Thymus (tissue), 11 donors: Measurements from ENCODE around the gene DNAAF3. TPM values are rescaled to one million over a fixed set of nuclear protein-coding genes. Genes with fewer than 3 reads are reported as not detected.

Experiments used
- DNase-seq, 9 donors: peaks; one replicate each; pipeline ENCODE4 v3.0.0-alpha.2; 2013; ENCODE audit warnings: low spot score in 9 of 9, low read depth in 6 of 9, missing footprints in 1 of 9
- H3K27ac ChIP-seq, 2 donors: one replicate each; pipeline ENCODE4 v1.5.1; 2013; ENCODE audit warnings: control low read depth in 1 of 2, low read depth in 1 of 2, low read length in 1 of 2, mild to moderate bottlenecking in 1 of 2, moderate library complexity in 1 of 2
- H3K27me3 ChIP-seq, 2 donors: one replicate each; pipeline ENCODE4 v1.5.1; 2013; ENCODE audit warnings: low read length in 1 of 2; ENCODE audit not compliant: control insufficient read depth in 2 of 2, insufficient read depth in 1 of 2
- H3K36me3 ChIP-seq, 2 donors: one replicate each; pipeline ENCODE4 v1.5.1; 2013; ENCODE audit warnings: low read length in 1 of 2, mild to moderate bottlenecking in 1 of 2, moderate library complexity in 1 of 2; ENCODE audit not compliant: control insufficient read depth in 2 of 2, insufficient read depth in 2 of 2
- H3K4me1 ChIP-seq, 2 donors: one replicate each; pipeline ENCODE4 v1.5.1; 2013; ENCODE audit warnings: low read length in 2 of 2; ENCODE audit not compliant: control insufficient read depth in 2 of 2, insufficient read depth in 2 of 2
- H3K4me3 ChIP-seq, 2 donors: one replicate each; pipeline ENCODE4 v1.5.1; 2013; ENCODE audit warnings: low read length in 2 of 2, control low read depth in 1 of 2, mild to moderate bottlenecking in 1 of 2
- H3K9me3 ChIP-seq, 2 donors: one replicate each; pipeline ENCODE4 v1.5.1; 2013; ENCODE audit warnings: low read length in 1 of 2, mild to moderate bottlenecking in 1 of 2; ENCODE audit not compliant: control insufficient read depth in 2 of 2, insufficient read depth in 1 of 2
- WGBS: extraction: QIAGEN DNeasy Blood & Tissue Kit; methylation state at CpG from one replicate; pipeline ENCODE4 v1.1.7; 2013; 5-methylcytosine and 5-hydroxymethylcytosine counted together
- polyA plus RNA-seq: library from polyadenylated mRNA; stranded (reverse); fragments of 200-250 nt; gene quantifications from one replicate; pipeline ENCODE4 v1.2.3, GENCODE V29; 2013
- total RNA-seq: library from RNA; stranded (reverse); fragments of 120-200 nt; gene quantifications from one replicate; pipeline ENCODE4 v1.2.4, GENCODE V29; 2013
- donor health status: healthy.

Gene DNAAF3
- total and polyA plus RNA-seq, 2 donors: 0.24 to 0.64 TPM

DNA sequence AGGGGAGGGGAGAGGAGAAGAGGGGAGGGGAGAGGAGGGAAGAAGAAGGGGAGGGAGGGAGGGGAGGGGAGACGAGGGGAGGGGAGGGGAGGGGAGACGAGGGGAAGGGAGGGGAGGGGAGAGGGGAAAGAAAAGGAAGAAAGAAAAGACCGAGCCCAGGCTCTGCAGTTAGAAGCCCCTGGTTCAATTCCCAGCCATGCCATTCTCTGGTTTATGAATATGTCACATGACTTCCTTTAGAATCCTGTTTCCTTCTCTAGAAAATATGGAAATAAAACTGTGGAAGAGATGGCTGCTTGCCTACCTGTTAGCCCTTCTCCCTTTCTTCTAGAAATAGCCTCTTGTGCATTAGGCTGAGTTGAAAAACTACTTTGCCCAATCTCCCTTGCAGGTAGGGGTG is 31.7 kb downstream of the DNAAF3 start:
- H3K4me3 ChIP-seq: no peak overlapping the region
- no peaks in the 10 kb centered on the region for H3K4me1 ChIP-seq
- WGBS: 1% methylated on average over 2 of the region's 3 CpGs
- no peak overlapping the region for H3K27ac ChIP-seq
- DNase-seq: no peak
- peaks cover 0 to 32% of the 10 kb centered on the region in 2 donors for H3K27me3 ChIP-seq
- H3K9me3 ChIP-seq: no peaks in the 10 kb centered on the region
- no peaks in the 10 kb centered on the region for H3K36me3 ChIP-seq

DNA sequence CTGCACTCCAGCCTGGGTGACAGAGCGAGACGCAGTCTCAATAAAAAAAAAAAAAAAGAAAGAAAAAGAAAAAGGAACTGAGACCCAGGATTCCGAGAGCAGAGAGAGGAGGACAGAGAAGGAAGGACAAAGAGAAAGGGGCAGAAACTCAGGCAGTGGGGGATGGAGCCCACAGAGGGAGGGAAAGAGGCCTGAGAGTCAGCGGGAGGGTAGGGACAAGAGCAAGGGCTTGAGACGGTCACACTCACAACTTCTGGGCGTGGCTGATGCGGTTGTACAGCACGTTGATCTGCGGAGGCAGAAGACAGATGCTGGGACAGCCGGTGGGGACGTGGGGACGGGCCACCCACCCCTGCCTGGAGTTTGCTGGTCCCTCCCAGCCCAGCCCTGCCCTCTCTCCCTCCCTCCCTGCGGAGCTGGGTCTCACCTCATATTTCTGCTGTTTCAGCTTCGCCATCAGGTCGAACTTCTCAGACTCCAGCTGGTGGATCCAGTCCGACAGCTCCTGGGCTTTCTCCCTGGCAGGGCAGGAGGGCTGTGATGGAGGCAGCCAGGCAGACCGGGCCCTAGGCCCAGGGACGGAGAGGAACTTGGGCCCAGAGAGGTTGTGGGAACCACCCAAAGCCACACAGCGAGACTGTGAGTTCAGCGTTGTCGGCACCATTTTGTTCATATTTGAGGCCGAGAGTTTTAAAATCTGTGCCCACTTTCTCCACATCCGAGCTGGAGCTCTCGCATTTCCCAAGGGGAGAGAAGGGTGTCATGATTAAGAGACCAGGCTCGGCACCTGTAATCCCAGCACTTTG is 32.6 kb downstream of the DNAAF3 start:
- H3K4me3 ChIP-seq: no peak overlapping the region
- H3K36me3 ChIP-seq: no peaks in the 10 kb centered on the region
- no peak overlapping the region for H3K27ac ChIP-seq
- no peaks in the 10 kb centered on the region for H3K9me3 ChIP-seq
- no peaks in the 10 kb centered on the region for H3K4me1 ChIP-seq
- DNase-seq: no peak
- H3K27me3 ChIP-seq: peaks cover 0 to 34% of the 10 kb centered on the region in 2 donors
- 83% methylated on average over 25 of the region's 25 CpGs for WGBS

DNA sequence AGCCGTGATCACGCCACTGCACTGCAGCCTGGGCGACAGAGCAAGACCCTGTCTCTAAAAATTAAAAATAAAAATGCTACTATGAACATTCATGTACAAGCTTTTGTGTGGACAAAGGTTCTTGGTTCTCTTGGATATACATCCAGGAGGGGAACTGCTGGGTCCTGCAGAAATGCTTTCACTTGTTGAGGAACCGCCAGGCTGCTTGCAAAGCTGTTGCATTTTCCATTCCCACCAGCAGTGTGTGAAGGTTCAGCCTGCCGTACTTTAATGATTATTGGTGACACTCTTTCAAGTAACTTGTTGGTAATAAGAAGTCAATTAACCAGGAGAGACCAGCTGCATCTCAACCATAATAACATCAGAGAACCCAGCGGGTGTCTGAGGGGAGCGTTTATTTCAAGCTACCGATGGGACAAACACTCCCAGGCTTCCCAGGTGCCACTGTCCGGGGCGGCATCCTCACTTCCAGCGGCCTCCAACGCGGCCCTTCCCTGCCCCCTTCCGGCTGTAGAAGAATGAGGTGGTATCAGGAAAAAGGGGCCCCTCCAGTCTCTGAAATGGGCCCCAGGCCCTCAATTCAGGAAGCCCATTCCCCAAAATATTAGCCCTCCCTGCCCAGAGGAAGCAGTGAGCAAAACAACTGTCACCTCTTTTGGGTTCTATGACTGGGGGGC is 33.8 kb downstream of the DNAAF3 start:
- Histone ChIP-seq H3K27me3 (peaks cover 0 to 29% of the 10 kb centered on the region in 2 donors), H3K4me1 (no peaks in the 10 kb centered on the region), H3K36me3 (no peaks in the 10 kb centered on the region), H3K9me3 (no peaks in the 10 kb centered on the region), H3K4me3 (no peak overlapping the region), H3K27ac (no peak overlapping the region)
- WGBS: 48% methylated on average over 14 of the region's 14 CpGs
- DNase-seq: no peak

DNA sequence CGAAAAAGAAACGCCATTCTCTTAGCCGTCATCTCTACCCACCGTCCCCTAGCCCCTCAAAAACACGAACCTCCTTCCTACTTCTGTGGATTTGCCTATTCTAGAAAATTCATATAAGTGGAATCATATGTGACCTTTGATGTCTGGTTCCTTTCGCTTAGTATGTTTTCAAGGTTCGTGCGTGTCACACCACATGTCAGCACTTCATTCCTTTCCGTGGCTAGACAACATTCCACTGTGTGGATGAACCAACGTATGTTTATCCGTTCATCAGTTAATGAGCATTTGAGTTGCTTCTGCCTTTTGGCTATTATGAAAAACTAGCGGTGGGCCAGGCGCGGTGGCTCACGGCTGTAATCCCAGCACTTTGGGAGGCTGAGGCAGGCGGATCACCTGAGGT is 35.0 kb downstream of the DNAAF3 start:
- DNase-seq: no peak
- Histone ChIP-seq H3K4me3 (no peak overlapping the region), H3K27ac (no peak overlapping the region), H3K9me3 (no peaks in the 10 kb centered on the region), H3K4me1 (no peaks in the 10 kb centered on the region), H3K36me3 (no peaks in the 10 kb centered on the region), H3K27me3 (peaks cover 0 to 28% of the 10 kb centered on the region in 2 donors)
- WGBS: 92% methylated on average over 16 of the region's 16 CpGs

DNA sequence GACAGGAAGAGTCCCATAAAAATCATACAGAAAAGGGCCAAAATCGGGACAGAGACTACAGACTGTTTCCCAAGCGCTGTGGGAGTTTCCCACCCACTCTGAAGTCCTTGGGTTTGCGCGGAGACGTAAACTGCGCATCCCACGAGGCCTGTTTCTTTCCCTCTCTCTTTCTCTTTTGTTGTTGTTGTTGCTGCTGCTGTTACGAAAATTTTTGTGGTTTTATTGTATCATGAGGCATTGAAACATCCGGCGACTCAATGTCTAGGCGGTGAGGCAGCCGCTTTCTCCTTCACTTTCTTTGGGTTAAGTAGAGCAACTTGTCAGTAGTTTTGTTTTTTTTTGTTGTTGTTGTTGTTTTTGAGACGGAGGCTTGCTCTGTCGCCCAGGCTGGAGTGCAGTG is 47.4 kb downstream of the DNAAF3 start:
- H3K4me3 ChIP-seq: no peak overlapping the region
- H3K27me3 ChIP-seq: peaks cover 0 to 13% of the 10 kb centered on the region in 2 donors
- no peak for DNase-seq
- H3K36me3 ChIP-seq: no peaks in the 10 kb centered on the region
- no peak overlapping the region for H3K27ac ChIP-seq
- peaks cover 0 to 2% of the 10 kb centered on the region in 2 donors for H3K9me3 ChIP-seq
- peaks cover 14 to 28% of the 10 kb centered on the region in 2 donors for H3K4me1 ChIP-seq
- 89% methylated on average over 14 of the region's 14 CpGs for WGBS

DNA sequence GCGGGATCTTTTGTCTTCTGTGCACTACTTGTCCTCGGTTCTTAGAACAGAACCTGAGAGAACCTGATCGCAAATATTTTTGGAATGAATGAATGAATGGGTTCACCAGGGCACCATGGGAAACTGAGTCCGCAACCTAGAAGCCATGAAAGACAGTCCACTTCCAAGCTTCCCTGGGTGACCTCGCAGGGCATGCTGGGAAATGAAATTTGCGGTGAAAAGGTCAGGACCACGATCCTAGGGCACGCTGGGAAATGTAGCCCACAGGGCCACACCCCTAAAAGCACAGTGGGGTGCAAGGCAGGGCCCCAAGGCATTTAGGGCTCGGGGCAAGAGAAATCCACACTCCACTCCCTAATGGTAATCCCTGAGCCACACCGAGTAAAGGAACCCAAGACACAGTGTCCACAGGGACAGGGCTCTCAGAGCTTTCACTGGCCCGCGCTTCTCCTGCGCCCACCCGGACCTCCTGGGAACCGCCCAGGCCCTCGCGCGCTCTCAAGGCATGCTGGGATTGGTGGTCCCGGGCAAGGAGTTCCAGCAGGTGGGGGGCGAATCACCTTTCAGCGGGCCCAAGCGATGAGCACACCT is 47.9 kb downstream of the DNAAF3 start:
- H3K4me1 ChIP-seq: peaks cover 14 to 30% of the 10 kb centered on the region in 2 donors
- peaks cover 0 to 12% of the 10 kb centered on the region in 2 donors for H3K27me3 ChIP-seq
- H3K4me3 ChIP-seq: peak overlapping the region; percentile 68 to 79
- 28% methylated on average over 22 of the region's 22 CpGs for WGBS
- no peaks in the 10 kb centered on the region for H3K36me3 ChIP-seq
- DNase-seq: peak in 3 of 9 donors; percentile 16 to 52 (median 29)
- peaks cover 0 to 2% of the 10 kb centered on the region in 2 donors for H3K9me3 ChIP-seq
- H3K27ac ChIP-seq: no peak overlapping the region

DNA sequence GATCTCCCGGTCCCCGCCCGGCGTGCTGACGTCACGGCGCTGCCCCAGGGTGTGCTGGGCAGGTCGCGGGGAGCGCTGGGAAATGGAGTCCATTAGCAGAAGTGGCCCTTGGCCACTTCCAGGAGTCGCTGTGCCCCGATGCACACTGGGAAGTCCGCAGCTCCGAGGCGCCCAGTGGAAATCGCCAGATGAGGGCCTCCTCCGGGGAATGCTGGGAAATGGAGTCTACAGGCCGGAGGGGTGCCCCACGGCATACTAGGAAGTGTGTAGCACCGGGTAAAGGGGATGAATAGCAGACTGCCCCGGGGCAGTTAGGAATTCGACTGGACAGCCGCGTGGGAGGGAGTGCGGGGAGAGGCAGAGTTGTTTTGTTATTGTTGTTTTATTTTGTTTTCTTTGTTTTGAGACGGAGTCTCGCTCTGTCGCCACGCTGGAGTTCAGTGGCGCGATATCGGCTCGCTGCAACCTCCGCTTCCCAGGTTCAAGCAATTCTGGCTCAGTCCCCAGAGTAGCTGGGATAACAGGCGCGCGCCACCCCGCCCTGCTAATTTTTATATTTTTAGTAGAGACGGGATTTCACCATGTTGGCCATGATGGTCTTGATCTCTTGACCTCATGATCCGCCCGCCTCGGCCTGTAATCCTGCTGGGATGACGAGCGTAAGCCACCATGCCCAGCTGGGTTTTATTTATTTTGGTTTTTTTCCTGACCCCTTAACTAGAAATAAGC is 48.6 kb downstream of the DNAAF3 start:
- Histone ChIP-seq H3K9me3 (peaks cover 0 to 2% of the 10 kb centered on the region in 2 donors), H3K27me3 (peaks cover 0 to 12% of the 10 kb centered on the region in 2 donors), H3K27ac (peak overlapping the region; percentile 28 to 32), H3K4me1 (peaks cover 14 to 35% of the 10 kb centered on the region in 2 donors), H3K36me3 (peaks cover 0 to 1% of the 10 kb centered on the region in 2 donors), H3K4me3 (peak overlapping the region; percentile 68 to 79)
- DNase-seq: peak; percentile 84 to 97 (median 93)
- WGBS: under 1% methylated on average over 44 of the region's 44 CpGs

DNA sequence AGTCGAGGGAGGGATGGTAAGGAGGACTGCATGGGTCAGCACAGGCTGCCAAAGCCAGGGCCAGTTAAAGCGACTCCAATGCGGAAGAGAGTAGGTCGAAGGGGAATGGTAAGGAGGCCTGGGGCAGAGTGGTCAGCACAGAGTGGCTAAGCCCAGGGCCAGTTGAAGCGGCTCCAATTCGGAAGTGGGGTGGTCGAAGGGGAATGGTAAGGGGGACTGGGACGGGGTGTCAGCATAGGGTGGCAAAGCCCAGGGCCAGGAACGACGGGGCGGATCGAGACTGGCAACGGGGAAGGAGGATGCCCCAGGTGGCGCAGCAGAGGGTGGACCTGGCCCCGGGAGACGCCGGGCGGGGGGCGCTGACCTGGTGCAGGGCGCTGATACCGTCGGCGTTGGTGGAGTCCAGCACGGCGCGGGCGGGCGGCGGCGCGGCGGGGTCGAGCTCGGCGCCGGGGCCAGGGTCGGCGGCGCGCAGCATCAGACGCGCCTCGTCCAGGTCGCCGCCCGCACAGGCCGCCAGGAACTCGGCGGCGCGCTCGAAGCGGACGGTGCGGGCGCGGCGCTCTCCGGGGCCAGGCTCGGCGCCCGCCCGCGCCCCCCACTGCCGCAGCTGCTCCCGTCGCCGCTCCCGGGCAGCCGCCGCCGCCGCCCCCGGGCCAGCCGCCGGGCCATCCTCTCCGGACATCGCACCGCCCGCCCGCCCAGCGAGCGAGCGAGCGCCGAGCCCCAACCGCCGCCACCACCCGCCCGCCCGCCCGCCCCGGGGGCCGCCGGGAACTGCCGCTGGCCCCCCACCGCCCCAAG is 49.4 kb downstream of the DNAAF3 start, which contains the start of gene PPP1R12C:
Gene PPP1R12C, minus strand, starts transcription at position 779 of the 804 bp plus-strand sequence. Its CDS starts 94 bp downstream, at position 685.
- DNase-seq: no peak
- peak within 1 kb of the TSS; percentile 55 to 66 for H3K27ac ChIP-seq
- peaks cover 0 to 9% of the 10 kb centered on the region in 2 donors for H3K36me3 ChIP-seq
- H3K27me3 ChIP-seq: peaks cover 0 to 9% of the 10 kb centered on the region in 2 donors
- whole genome bisulfite sequencing: under 1% methylated on average over 97 of the region's 97 CpGs
- H3K4me1 ChIP-seq: peaks cover 14 to 35% of the 10 kb centered on the region in 2 donors
- H3K4me3 ChIP-seq: peak within 1 kb of the TSS; percentile 78 to 79
- peaks cover 0 to 2% of the 10 kb centered on the region in 2 donors for H3K9me3 ChIP-seq
